Right renal cortex interstitium (tissue), 3 donors: Measurements from ENCODE around the gene PRR19. TPM values are rescaled to one million over a fixed set of nuclear protein-coding genes. Genes with fewer than 3 reads are reported as not detected.
"Not testable (repeated sequence)": the region's sequence is repeated elsewhere in the genome, so short reads cannot be mapped to it uniquely, and the experiment has no call there.

ENCODE experiments used
- DNase-seq, 3 donors: peaks; one replicate each; pipeline ENCODE4 v3.0.0-alpha.2; 2013; ENCODE audit warnings: low read depth in 3 of 3, low spot score in 2 of 3
- polyA plus RNA-seq, 3 donors: library from polyadenylated mRNA; unstranded; fragments of 120-200 nt; gene quantifications; one replicate each; pipeline ENCODE4 v1.2.1, GENCODE V29; 2013; ENCODE audit not compliant: insufficient read length in 3 of 3

PRR19 gene
- polyA plus RNA-seq, 3 donors = 0.86 to 1.6 (median 1.3) TPM

DNA sequence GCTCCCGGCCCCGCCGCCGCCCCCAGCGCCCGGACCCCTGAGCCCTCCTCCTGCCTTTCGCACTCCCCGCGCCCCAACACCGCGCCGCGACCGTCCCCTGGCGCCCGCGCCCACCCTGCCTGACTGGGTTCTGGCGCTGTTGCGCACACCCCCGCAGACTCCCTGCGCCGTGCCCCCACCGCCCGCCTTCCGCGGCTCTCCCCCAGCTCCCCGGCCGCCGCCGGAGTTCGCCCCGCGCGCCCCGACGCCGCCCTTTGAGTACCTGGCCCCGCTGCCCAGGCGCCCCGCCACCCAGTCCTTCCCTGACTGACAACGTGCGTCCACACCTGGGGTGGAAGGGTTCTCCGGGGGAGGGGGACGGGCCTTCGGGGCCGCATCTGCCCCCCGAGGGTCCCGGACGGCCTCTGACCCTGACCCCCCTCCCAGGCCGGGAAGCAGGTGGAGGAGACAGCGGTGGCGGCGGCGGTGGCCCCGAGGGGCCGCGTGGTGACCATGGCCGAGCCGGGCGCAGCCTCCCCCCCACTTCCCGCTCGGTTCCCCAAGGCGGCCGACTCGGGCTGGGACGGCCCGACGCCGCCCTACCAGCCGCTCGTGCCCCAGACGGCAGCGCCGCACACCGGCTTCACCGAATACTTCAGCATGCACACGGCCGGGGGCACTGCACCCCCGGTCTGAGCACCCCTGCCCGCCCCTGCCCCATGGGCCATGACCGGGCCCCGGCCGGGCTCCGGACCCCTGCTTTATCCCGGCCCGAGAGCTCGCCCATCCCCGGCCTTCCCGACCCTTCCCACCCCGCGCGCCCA lies 22.1 kb downstream of the PRR19 start:
- DNase-seq = no peak

DNA sequence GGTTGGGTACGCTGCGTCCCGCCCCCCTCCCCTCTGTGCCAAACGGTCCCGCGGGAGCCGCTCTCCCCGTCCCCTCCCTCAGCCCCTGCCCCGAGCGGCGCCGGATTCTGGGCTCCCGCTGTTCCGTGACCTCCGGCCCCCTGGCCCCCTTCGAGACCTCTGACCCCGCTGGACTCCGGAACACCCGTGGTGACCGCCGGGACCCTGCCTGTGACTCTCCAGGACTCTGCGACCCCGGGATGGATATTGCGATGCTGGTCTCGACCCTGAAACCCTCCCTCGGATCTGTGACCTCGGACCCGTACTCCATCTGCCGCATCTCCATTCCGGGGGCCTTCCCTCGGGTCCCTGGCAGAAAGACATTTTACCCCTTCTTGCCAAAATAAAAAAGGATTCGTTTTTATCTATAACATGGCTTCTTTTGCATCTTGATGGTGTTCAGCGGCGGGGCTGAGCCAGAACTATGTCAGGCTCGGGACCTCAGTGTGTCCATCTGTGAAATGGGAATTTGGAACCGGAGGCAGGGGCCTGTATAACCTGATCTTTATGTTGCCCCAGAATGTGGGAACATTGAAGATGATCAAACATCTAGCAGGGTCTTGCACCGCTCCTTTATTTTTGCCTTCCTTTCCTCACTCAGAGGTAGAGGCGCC lies 22.8 kb downstream of the PRR19 start:
- DNase-seq = no peak

DNA sequence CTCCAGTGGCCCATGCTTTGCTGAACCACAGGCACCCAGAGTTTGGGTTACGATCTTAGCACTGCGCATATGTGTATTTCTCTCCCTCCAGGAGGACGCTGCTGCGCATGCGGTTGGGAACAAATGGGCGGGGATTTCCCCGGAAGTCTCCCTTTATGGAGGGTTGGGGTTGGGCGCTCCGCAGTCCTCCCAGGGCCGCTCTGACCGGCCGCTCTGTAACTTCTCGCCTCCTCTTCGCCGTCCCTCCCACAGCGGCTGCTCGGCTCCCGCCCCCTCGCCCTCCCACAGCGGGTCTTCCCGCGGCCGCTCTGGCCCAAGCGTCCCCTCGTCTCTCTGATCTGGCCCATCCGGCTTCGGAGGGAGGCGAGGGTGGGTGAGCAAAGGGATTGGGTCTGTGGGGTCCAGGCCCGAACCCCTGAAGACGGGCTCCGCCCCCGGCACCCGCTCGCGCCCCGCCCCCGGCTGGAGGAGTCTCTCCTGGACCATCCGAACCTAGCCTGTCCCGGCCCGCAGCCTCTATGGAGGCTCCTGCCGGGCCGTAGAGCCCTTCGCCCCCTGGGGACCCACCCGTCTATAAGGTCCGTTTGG lies 23.5 kb downstream of the PRR19 start, which contains the start of gene MEGF8:
MEGF8 (plus strand) TSS at position 328 of the 588 bp plus-strand sequence. CDS start 609 bp downstream, outside the sequence.
- peak; percentile 96 to 99 (median 98) for DNase-seq

DNA sequence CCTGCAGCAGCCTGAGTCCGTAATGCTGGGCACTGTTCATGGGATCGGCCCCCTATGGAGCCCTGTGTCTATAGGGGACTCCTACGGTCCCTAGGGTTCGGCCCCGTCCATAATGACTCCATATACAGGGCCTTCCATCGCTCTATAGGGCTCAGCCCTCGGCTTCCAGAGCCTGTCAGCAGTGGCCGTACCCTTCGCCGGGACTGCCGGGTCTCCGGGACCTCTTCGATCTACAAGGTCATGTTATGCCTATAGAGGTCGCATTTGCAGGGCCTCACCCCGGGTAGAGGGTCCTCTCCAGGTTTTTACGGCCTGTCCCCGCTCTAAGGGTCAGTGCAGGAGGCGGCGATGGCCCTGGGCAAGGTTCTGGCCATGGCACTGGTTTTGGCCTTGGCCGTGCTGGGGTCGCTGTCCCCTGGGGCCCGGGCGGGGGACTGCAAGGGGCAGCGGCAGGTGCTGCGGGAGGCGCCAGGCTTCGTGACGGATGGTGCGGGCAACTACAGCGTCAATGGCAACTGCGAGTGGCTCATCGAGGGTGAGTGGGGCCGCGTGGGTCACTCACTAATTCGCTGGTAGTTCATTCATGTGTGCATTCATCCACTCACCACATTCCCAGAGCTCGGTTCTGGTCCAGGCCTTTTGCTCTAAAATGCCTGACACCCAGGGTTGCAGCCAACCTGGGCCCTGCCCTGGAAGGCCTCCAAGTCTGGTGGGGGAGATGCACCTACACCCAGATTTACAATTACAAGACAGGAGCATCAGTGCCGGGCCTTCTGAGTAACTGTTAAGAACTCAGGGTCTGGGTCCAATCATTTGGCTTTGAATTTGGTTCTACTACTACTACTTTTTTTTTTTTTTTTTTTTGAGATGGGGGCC lies 24.2 kb downstream of the PRR19 start:
- no peak for DNase-seq

DNA sequence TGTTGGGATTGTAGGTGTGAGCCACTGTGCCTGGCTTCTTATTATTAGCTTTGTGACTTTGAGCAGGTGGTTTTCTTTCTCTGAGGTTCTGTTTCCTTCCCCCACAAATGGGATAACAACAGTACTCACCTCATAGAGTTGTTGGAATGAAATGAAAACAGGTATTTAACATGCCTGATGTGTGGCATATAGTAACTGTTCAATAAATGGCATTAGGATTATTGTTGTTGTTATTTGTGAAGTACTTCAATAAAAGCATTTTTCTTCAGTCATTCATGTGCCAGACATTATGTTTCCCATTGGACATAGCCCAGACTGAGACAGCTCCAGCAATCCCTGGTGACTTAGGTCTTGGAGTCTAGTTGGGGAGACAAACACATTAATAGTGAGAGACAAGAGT lies 25.0 kb downstream of the PRR19 start:
- DNase-seq = no peak

DNA sequence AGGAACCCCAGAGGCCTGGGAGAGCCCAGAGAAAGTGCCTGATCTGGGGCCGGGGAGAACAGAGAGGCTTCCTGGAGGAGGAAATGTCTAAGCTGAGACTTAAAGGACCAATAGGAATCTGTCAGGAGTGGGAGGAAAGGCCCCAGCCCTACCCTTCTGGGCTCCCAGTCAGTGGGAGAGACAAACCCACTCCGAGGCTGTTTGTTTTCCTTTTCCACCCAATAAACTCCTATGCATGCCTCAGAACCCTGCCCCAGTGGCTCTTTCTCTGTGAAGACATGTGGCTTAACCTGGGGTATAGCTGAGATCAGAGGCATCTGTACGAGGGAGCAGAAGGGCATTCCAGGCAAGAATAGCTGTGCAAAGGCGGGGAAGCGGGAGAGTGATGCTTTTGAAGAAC lies 25.4 kb downstream of the PRR19 start:
- no peak for DNase-seq

DNA sequence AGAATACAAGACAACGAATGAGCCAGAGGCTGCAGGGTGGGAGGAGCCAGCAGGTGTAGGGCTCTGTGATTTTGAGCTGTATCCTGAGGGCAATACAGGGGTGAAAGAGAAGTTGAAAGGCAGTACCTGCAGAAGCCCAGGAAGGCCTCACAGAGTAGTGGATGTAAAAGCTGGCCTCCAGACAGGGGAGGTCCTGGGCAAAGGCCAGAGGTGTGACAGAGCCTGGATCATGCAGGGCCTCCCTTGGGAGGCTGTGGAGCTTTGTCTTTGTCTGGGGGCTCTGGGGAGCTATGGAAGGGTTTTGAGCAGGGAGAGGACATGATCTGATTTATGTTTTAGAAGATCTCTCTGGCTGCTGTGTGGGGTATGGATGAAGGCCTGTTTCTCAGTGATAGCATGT lies 26.2 kb downstream of the PRR19 start:
- DNase-seq = no peak

DNA sequence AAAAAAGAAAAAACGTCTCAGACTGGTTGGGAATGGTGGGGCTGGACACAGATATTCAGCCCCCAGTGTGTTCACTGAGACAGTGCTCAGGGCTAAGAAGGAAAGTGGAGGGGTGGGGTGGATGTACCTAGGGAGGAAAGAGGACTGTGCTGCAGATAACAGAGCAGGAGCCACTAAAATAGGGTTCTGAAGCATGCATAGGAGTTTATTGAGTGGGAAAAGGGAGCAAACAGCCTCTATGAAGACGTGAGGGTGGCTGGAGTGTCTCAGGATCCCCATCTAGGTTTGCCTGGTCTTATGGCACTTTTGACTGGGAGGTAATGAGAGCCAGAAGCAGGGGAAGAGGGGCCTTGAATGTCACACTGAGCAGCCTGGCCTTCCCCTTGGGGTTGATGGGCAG lies 26.9 kb downstream of the PRR19 start:
- no peak for DNase-seq

DNA sequence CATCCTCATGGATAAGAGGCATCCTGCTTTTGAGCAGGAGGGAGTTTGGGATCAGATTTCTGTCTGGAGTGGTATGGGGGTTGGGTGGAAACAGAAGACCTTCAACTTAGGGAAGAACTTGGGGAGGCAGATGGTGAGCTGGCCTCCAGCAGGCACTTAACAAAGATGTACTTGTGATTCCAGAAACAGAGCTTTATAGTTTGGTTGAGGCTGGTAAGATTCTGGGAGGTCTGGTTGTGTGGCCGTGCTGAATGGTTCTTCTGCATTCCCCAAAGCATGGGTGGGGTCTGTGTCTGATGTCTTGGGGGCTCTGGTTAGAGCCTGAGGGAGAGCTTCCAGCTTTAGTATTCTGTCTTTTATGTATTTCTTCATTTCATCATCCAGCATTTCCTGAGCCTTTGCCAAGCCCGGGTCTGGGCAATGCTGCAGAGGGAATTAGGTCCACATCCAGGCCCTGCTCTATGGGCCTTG lies 28.3 kb downstream of the PRR19 start:
- no peak for DNase-seq

DNA sequence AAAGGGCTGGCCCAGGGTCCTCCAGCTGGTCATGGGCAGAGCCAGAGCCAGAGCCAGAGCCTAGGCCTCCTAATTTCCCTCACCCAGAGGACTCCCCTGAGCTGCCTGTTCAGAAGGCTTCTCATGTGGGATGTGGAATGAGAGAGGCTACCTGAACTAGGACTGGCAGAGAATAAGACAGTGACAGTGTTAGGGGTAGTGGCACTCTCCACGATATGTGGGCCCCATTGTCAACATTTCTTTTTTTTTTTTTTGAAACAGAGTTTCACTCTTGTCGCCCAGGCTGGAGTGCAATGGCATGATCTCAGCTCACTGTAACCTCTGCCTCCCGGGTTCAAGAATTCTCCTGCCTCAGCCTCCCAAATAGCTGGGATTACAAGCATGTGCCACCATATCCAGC lies 29.4 kb downstream of the PRR19 start:
- DNase-seq = not testable (repeated sequence)

DNA sequence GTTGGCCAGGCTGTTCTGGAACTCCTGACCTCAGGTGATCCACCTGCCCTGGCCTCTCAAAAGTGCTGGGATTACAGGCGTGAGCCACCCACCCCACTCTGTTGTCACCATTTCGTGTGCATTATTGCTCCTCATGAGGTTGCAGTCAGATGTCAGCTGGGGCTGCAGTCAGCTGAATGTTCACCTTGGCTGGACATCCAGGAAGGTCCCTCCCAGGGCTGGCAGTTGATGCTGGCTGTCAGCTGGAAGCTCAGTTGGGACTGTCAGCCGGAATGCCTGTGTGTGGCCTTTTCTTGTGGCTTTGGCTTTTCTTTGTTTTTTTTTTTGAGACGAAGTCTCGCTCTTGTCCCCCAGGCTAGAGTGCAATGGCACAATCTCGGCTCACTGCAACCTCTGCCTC lies 30.1 kb downstream of the PRR19 start:
- no peak for DNase-seq

DNA sequence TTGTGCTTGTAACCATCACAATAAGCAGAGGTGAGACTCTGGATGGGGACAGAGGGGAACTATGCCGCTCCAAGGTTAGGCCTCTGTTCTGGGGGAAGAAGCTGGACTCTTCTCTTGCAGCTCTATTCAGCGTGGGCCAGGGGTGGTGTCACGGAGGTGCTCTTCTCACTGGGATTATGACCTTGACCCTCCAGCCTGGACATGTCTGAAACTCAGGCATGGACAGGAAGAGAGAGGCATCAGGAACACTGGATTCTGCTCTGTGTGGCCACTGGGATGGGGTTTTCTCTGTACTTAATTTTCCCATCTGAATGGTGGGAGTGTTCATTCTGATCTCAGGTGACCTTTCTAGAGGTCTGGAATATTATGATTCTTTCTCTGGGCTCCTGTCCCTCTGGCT lies 31.1 kb downstream of the PRR19 start:
- DNase-seq = no peak

DNA sequence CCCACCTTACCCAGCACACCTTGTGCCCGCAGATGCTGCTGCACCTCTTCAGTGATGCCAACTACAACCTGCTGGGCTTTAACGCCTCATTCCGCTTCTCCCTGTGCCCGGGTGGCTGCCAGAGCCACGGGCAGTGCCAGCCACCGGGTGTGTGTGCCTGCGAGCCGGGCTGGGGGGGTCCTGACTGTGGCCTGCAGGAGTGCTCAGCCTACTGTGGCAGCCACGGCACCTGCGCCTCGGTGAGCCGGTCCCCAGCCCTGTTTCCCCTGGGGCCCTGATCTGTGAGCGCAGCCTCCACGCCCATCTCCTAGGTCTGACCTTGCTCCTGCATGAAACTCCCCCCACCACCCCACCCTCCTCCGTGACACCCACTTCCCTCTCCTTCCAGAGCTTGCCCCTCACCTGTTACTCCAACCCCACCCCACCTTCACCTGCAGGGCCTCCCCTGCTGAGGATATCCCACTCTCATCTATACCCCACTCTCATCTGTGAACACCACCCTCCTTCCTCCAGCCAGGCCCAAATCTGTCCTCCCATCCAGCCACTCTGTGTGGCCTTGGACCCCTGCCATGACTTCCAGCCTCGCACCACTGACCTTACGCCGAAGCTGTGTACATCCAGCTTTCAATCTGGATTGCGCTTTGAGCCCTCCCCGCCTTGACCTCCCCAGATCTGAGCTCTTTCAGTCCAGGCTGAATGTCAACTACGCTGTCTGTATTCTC lies 32.2 kb downstream of the PRR19 start:
- no peak for DNase-seq

DNA sequence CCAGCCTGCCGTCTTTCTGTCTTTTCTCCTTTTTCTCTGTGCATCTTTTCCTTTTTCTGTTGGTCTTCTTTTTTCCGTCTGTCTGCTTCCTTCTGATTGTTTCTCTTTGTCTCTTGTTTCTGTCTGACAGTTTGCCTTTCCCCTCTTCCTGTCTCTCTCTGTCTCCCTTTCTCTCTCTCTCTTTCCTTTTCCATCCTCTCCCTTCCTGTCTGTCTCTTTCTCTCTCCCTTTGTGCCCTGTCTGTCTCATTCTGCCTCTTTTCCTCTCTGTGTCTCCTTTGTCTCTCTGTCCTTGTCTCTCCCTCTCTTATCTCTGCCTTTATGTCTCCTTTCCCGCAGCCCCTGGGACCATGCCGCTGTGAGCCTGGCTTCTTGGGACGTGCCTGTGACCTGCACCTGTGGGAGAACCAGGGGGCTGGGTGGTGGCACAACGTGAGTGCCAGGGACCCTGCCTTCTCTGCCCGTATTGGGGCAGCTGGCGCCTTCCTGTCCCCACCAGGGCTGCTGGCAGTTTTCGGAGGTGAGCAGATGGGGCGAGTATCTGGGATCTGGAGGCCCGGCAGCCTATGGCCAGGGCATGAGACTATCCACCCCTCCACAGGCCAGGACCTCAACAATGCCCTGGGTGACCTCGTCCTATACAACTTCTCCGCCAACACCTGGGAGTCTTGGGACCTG lies 32.9 kb downstream of the PRR19 start:
- DNase-seq = no peak

DNA sequence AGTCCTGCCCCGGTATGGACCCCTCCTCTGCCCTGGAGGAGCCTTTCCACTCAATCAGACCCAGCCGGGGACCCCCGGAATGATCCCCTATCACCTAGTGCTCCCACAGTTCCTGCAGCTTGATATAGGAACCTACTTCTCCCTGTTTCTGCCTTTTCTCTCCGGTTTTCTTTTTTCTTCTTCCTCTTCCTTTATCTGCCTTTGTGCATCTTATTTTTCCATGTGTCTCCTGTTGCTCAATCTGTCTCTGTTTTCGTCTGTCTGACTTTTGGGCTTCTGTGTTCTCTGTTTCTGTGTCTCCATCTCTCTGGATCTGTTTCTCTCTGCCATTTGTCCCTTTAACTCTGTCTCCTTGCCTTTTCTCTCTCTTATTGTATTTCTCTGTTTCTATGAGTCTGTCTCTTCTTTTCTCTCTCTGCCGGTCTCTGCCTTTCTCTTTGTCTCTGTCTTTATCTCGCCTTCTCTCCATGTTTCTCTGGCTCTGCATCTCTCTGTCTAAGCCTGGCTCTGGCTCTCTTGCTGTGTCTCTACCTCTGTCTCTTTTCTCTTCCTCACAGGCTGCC lies 33.5 kb downstream of the PRR19 start:
- no peak for DNase-seq

DNA sequence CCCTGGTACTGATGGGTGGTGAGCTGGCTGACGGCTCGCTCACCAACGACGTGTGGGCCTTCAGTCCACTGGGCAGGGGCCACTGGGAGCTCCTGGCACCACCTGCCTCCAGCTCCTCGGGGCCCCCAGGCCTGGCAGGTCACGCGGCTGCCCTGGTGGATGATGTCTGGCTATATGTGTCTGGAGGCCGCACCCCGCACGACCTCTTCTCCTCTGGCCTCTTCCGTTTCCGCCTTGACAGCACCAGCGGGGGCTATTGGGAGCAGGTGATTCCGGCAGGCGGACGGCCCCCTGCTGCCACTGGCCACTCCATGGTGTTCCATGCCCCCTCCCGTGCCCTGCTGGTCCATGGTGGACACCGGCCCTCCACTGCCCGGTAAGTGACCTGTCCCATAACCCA lies 34.0 kb downstream of the PRR19 start:
- DNase-seq = no peak

DNA sequence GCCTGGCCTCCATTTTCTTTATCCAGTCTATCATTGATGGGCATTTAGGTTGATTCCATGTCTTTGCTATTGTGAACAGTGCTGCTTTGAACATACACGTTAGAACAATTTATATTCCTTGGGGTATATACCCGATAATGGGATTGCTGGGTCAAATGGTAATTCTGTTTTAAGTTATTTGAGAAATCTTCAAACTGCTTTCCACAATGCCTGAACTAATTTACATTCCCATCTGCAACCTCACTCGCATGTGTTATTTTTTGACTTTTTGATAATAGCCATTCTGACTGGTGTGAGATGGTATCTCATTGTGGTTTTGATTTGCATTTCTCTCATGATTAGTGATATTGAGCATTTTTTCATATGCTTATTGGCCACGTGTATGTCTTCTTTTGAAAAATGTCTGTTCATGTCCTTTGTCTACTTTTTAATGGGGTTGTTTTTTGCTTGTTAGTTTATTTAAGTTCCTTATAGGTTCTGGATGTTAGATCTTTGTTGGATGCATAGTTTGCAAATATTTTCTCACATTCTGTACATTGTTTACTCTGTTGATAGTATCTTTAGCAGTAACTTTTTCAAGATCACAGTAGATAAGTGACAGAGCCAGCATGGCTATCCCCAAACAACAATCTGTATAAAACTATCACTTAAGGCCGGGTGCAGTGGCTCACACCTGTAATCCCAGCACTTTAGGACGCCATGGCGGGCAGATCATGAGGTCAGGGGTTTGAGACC lies 37.4 kb downstream of the PRR19 start:
- not testable (repeated sequence) for DNase-seq

DNA sequence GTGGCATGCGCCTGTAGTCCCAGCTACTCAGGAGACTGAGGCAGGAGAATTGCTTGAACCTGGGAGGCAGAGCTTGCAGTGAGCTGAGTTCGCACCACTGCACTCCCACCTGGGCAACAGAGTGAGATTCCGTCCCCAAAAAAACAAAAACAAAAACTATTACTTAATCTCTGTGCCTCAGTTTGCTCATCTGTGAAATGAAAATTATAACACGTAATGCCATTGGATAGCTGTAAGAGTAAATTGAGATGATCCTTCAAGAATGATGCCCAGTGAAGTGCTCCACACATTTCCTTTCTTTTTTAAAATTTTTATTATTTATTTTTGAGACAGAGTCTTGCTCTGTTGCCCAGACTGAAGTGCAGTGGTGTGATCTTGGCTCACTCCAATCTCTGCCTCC lies 38.0 kb downstream of the PRR19 start:
- DNase-seq = not testable (repeated sequence)
